ENCODE results near the gene USP17L30.
"Not testable (repeated sequence)": the region's sequence is repeated elsewhere in the genome, so short reads cannot be mapped to it uniquely, and the experiment has no call there.

GRCh38 chr4:9329611-9330010, 33.3 kb upstream of the USP17L30 start, which contains the start of gene USP17L25:
- TF ChIP-seq, protein P1, sequence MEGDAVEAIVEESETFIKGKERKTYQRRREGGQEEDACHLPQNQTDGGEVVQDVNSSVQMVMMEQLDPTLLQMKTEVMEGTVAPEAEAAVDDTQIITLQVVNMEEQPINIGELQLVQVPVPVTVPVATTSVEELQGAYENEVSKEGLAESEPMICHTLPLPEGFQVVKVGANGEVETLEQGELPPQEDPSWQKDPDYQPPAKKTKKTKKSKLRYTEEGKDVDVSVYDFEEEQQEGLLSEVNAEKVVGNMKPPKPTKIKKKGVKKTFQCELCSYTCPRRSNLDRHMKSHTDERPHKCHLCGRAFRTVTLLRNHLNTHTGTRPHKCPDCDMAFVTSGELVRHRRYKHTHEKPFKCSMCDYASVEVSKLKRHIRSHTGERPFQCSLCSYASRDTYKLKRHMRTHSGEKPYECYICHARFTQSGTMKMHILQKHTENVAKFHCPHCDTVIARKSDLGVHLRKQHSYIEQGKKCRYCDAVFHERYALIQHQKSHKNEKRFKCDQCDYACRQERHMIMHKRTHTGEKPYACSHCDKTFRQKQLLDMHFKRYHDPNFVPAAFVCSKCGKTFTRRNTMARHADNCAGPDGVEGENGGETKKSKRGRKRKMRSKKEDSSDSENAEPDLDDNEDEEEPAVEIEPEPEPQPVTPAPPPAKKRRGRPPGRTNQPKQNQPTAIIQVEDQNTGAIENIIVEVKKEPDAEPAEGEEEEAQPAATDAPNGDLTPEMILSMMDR (IDR thresholded peaks at IDR 0.05), result not testable (repeated sequence)
- not testable (repeated sequence) for TF ChIP-seq POLR2A (IDR thresholded peaks at IDR 0.05)

All from thyroid gland (tissue), 4 donors.